AG04449 (cell line): ENCODE measurements around the gene PPHLN1.

Experiments
- CTCF ChIA-PET: fragments of 350-600 bp; formaldehyde crosslinking; extraction: SDS; loops from one replicate; lab custom pipeline; 2021; ENCODE audit warnings: antibody characterized with exemption; lab: Yijun Ruan, JAX
- POLR2A ChIA-PET: fragments of 400-600, 350-600 bp; formaldehyde crosslinking; extraction: SDS; loops from one replicate; lab custom pipeline; 2020; ENCODE audit warnings: antibody characterized with exemption, inconsistent platforms; lab: Yijun Ruan, JAX
- DNase-seq: peaks from one replicate; pipeline ENCODE4 v3.0.0-alpha.2; 2010; ENCODE audit warnings: low read depth, low spot score
- H3K4me3 ChIP-seq: 2 replicates; pipeline ENCODE4 v1.5.1; 2011; ENCODE audit warnings: low read depth, mild to moderate bottlenecking, control low read depth, low read length
- TF ChIP-seq, protein P1 (sequence below): IDR thresholded peaks from one replicate; pipeline ENCODE4 v1.5.1; 2011; ENCODE audit warnings: mild to moderate bottlenecking, moderate library complexity, low read length, control low read depth, inconsistent platforms; ENCODE audit not compliant: insufficient read depth; ENCODE audit errors: missing control alignments

Gene PPHLN1

DNA sequence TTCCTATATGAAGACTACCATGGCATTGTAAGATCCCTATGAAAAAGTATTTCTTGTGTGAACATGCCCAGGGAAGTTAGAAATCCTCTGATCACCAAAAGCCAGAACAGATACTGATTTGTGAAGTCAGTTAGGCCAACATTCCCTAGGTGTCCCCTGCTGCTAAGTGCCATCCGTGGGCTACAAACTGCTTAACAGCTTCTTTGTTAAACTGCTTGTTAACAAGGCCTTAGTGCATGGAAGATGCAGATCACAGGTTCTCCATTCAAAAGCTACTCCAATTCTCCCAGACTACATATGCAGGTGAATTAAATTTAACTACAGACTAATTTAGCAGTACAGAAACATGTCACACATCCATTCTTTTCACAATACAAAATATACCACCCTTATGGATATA, 155.4 kb downstream of the PPHLN1 start:
- ChIA-PET CTCF (interaction anchor here (0.8 to 6.6 kb wide), 10 partner anchors 9 to 857 kb away, joined by 3 to 72 read pairs (median 12); no protein-coding TSS in a partner anchor), POLR2A (no interaction called here)
- no peak for DNase-seq
- TF ChIP-seq, protein P1, sequence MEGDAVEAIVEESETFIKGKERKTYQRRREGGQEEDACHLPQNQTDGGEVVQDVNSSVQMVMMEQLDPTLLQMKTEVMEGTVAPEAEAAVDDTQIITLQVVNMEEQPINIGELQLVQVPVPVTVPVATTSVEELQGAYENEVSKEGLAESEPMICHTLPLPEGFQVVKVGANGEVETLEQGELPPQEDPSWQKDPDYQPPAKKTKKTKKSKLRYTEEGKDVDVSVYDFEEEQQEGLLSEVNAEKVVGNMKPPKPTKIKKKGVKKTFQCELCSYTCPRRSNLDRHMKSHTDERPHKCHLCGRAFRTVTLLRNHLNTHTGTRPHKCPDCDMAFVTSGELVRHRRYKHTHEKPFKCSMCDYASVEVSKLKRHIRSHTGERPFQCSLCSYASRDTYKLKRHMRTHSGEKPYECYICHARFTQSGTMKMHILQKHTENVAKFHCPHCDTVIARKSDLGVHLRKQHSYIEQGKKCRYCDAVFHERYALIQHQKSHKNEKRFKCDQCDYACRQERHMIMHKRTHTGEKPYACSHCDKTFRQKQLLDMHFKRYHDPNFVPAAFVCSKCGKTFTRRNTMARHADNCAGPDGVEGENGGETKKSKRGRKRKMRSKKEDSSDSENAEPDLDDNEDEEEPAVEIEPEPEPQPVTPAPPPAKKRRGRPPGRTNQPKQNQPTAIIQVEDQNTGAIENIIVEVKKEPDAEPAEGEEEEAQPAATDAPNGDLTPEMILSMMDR = no peak
- no peak overlapping the region for H3K4me3 ChIP-seq

DNA sequence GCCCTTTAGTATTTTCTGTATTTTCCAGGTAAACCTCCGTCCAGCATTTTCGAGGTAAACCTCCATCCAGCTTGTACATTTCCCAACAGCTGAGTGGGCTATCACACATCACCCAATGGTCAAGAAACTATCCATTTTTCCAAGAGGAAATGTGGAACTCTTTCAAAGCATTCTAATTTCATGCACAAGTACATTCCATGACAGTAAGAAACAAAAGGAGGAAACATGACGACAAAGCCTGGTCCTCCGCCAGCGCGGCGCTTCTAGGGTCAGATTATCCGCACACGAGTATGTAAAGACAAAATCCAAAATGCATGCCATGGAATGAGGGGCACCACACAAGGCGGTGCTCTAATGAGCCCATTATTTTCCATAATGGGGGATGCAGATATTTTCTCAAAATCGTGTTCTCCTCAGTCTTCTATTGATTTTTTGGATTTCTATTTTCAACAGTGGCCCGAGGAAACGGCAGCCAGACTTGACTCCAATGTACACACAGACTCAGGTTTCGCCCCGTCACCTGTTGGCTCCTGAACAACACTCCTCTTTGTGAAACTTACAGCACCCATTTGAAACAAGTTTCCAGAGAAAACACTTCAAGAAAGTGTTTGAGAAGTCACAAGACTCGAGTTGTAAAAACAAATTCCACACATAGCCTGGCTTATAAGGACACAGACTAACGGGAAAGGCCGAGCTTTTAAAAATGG, 156.2 kb downstream of the PPHLN1 start:
- CTCF ChIA-PET = interaction anchor here (0.6 to 6.6 kb wide), 41 partner anchors 9 to 856 kb away, joined by 3 to 72 read pairs (median 5); no protein-coding TSS in a partner anchor
- DNase-seq = no peak
- TF ChIP-seq, protein P1 = no peak
- POLR2A ChIA-PET = interaction anchor here (0.6 kb wide), 1 partner anchor 827 kb away, joined by 3 read pairs; no protein-coding TSS in a partner anchor
- H3K4me3 ChIP-seq = peak overlapping the region; percentile 73

DNA sequence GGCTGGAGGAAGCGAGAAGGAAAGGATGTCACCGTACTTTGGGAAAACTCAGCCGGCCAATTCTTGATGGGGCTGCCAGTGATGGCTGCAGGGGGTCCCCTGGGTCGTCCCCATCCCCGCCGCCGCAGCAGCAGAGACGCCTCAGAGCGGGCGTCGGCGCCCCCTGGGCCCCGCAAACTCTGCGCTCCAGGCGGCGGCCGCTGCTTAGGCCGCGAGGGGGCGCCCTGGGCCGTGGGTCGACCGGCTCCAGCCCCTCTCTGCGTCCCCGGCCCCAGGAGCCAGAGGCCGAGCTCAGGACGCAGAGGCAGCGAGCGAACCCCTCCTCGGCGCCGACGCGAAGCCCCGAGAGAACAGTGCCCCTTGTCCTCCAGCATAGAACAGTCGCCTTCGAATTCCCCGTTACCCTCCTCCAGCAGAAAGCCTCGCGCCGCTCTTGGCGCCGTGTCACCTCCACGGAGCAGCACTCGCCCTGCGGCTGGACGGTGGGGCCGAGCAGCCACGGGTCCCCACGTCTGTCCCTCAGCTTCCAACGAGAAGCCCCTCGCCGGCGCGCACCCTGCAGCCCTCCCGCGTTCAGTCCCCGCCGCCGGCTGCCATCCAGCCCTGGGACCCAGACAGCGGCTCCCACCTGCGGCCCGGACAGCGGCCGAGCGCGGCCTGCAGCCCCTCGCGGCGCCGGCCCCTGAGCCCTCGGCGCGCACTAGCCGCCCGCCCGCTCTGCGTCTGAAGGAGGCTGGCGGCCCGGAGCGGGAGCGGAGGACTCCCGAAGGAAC, 157.0 kb downstream of the PPHLN1 start:
- POLR2A ChIA-PET = interaction anchor here (0.6 to 0.9 kb wide), 3 partner anchors 326 to 827 kb away, joined by 3 read pairs; no protein-coding TSS in a partner anchor
- CTCF ChIA-PET = interaction anchor here (0.6 to 6.6 kb wide), 43 partner anchors 8 to 854 kb away, joined by 3 to 72 read pairs (median 5); no protein-coding TSS in a partner anchor
- no peak for DNase-seq
- TF ChIP-seq, protein P1 = peak; percentile 94
- peak overlapping the region; percentile 73 for H3K4me3 ChIP-seq

DNA sequence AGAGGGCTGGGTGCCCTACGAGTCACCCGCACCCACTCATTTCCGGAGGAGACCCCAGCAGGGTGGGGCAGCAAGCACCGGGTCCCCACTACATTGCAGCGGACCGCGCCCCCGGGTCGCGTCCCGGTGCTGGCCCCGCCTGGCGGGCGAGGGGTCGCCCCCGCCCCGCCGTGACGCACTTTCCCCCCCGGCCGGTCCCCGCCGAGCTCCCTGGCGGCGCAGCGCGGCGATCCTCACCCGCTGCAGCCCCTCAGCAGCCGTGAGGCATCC, 157.5 kb downstream of the PPHLN1 start:
- peak overlapping the region; percentile 73 for H3K4me3 ChIP-seq
- no peak for DNase-seq
- TF ChIP-seq, protein P1 = peak; percentile 2
- ChIA-PET POLR2A (interaction anchor here (0.6 to 0.9 kb wide), 2 partner anchors 326 to 799 kb away, joined by 3 read pairs; no protein-coding TSS in a partner anchor), CTCF (interaction anchor here (0.8 to 6.6 kb wide), 30 partner anchors 8 to 854 kb away, joined by 3 to 72 read pairs (median 6); no protein-coding TSS in a partner anchor)

DNA sequence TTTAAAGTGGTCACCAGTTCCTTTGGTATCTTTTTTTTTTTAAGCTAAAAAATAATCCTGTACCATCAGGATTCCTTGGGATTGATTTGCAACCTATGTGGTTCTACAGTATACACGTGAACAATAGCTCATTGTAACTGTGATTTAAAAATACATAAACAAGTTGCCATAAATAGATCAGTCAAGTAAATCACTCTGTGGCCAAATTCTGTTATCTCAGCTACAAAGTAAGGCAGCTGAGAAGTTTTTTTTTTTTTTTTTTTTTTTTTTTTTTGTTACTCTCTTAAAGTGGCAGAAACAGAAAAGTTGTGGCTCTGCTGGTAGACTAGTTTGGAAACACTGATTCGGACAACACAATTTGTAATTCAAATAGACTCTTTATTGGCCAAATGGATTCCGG, 159.0 kb downstream of the PPHLN1 start:
- ChIA-PET CTCF (interaction anchor here (0.6 to 4.9 kb wide), 8 partner anchors 11 to 852 kb away, joined by 3 to 65 read pairs (median 5); no protein-coding TSS in a partner anchor), POLR2A (no interaction called here)
- DNase-seq = no peak
- TF ChIP-seq, protein P1 = no peak
- H3K4me3 ChIP-seq = no peak overlapping the region
